ENCODE results near the gene JPH2.

The JPH2 gene

GRCh38 chr20:44073675-44074071 lies 113.3 kb downstream of the JPH2 start:
- Histone ChIP-seq H3K9ac (ENCODE audit: low read length) (no peak overlapping the region), H3K23ac (ENCODE audit: low read length) (no peak overlapping the region), H2AK5ac (ENCODE audit: low read length) (no peak overlapping the region), H2BK5ac (ENCODE audit: low read depth, low read length, poor library complexity) (no peak overlapping the region), H3K79me1 (ENCODE audit: low read length) (no peaks in the 10 kb centered on the region), H3K4ac (ENCODE audit: low read depth, low read length) (no peak overlapping the region), H4K8ac (ENCODE audit: low read depth, low read length) (no peak overlapping the region), H2BK120ac (ENCODE audit: insufficient read depth, low read length, poor library complexity) (no peak overlapping the region), H2AFZ (ENCODE audit: insufficient read depth, low read length, poor library complexity) (no peak overlapping the region), H3K27ac (ENCODE audit: low read depth, low read length) (no peak overlapping the region), H3K79me2 (ENCODE audit: control insufficient read depth, insufficient read depth, low read length, poor library complexity) (no peaks in the 10 kb centered on the region), H3K18ac (ENCODE audit: low read length) (no peak overlapping the region), H3K4me2 (ENCODE audit: low read length) (no peak overlapping the region), H2BK12ac (ENCODE audit: low read length) (no peak overlapping the region), H4K91ac (ENCODE audit: low read depth, low read length) (no peak overlapping the region), H4K12ac (ENCODE audit: low read depth, low read length) (no peak overlapping the region), H3K27me3 (ENCODE audit: insufficient read depth, low read length) (no peaks in the 10 kb centered on the region), H3K9me3 (ENCODE audit: insufficient read depth, low read depth, low read length) (peaks cover 2% of the 10 kb centered on the region), H3K4me1 (ENCODE audit: control insufficient read depth in 1 of 2, insufficient read depth in 2 of 2, low read length in 2 of 2) (no peaks in the 10 kb centered on the region), H3K14ac (ENCODE audit: low read length) (no peak overlapping the region), H3K4me3 (ENCODE audit: low read depth, low read length) (no peak overlapping the region), H3K36me3 (ENCODE audit: control insufficient read depth in 1 of 2, insufficient read depth in 2 of 2, low read length in 2 of 2) (no peaks in the 10 kb centered on the region)
- WGBS (ENCODE audit: extremely low coverage, insufficient coverage, insufficient read length) = no CpG with 5 or more reads among the region's 6 CpGs
- DNase-seq = no peak

DNA sequence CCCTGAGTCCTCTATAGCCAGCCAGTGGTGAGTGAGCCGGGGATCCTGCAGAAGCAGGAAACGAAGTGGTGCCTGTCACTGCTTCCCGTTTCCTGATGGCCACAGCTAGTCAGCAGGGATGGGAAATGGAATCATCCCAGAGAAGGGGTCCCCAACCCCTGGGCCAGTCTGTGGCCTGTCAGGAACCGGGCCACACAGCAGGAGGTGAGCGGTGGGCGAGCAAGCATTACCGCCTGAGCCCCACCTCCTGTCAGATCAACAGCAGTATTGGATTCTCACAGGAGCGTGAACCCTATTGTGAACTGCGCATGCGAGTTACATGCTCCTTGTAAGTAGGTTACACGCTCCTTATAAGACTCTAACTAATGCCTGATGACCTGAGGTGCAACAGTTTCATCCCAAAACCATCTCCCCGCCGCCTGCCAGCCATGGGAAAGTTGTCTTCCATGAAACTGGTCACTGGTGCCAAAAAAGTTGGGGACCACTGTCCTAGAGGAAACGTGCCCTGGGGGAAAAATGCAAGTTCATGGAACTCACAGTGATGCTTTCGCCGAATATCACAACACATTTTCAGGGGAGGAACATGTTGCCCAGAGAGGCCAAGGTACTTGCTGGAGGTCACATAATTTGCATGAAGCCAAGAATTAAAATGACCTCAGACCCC lies 113.8 kb downstream of the JPH2 start:
- no peak overlapping the region for H2BK5ac ChIP-seq (ENCODE audit: low read depth, low read length, poor library complexity)
- H3K27me3 ChIP-seq (ENCODE audit: insufficient read depth, low read length) = no peaks in the 10 kb centered on the region
- no CpG with 5 or more reads among the region's 16 CpGs for WGBS (ENCODE audit: extremely low coverage, insufficient coverage, insufficient read length)

DNA sequence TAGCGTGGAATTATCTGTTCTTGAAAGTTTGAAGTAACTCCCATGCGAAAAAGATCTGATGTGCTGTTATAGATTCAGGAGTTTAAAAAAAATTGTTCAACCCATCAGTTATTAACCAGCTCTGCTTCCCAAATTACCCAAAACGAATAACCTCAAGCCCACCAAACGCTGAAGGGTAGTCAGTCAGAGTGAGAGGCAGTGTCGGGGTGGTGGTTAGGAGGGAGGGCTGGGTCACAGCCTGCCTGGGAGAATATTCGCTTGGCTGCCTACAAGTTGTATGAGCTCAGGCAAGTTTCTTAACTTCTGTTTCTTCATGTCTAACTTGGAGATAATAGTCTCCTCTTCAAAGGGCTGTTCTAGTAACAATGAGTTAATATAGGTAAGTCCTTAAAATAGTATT lies 114.6 kb downstream of the JPH2 start:
- H4K91ac ChIP-seq (ENCODE audit: low read depth, low read length) = no peak overlapping the region
- no peak overlapping the region for H3K4me2 ChIP-seq (ENCODE audit: low read length)
- H3K9ac ChIP-seq (ENCODE audit: low read length) = no peak overlapping the region
- H2BK12ac ChIP-seq (ENCODE audit: low read length) = no peak overlapping the region
- no peak for DNase-seq
- H3K9me3 ChIP-seq (ENCODE audit: insufficient read depth, low read depth, low read length) = peaks cover 4% of the 10 kb centered on the region
- H3K36me3 ChIP-seq (ENCODE audit: control insufficient read depth in 1 of 2, insufficient read depth in 2 of 2, low read length in 2 of 2) = no peaks in the 10 kb centered on the region
- H3K23ac ChIP-seq (ENCODE audit: low read length) = no peak overlapping the region
- H3K4me3 ChIP-seq (ENCODE audit: low read depth, low read length) = no peak overlapping the region
- no peak overlapping the region for H4K8ac ChIP-seq (ENCODE audit: low read depth, low read length)
- H3K18ac ChIP-seq (ENCODE audit: low read length) = no peak overlapping the region
- no peak overlapping the region for H3K4ac ChIP-seq (ENCODE audit: low read depth, low read length)
- no peaks in the 10 kb centered on the region for H3K4me1 ChIP-seq (ENCODE audit: control insufficient read depth in 1 of 2, insufficient read depth in 2 of 2, low read length in 2 of 2)
- no peaks in the 10 kb centered on the region for H3K79me1 ChIP-seq (ENCODE audit: low read length)
- no peak overlapping the region for H2AK5ac ChIP-seq (ENCODE audit: low read length)
- no peak overlapping the region for H2AFZ ChIP-seq (ENCODE audit: insufficient read depth, low read length, poor library complexity)
- no peak overlapping the region for H4K12ac ChIP-seq (ENCODE audit: low read depth, low read length)
- no CpG with 5 or more reads among the region's 6 CpGs for WGBS (ENCODE audit: extremely low coverage, insufficient coverage, insufficient read length)
- no peak overlapping the region for H2BK120ac ChIP-seq (ENCODE audit: insufficient read depth, low read length, poor library complexity)
- no peaks in the 10 kb centered on the region for H3K79me2 ChIP-seq (ENCODE audit: control insufficient read depth, insufficient read depth, low read length, poor library complexity)
- H3K27me3 ChIP-seq (ENCODE audit: insufficient read depth, low read length) = no peaks in the 10 kb centered on the region
- H3K27ac ChIP-seq (ENCODE audit: low read depth, low read length) = no peak overlapping the region
- H2BK5ac ChIP-seq (ENCODE audit: low read depth, low read length, poor library complexity) = no peak overlapping the region
- H3K14ac ChIP-seq (ENCODE audit: low read length) = no peak overlapping the region

More for the DNA sequence above, 113.8 kb downstream of the JPH2 start:
- Histone ChIP-seq H3K4me2 (ENCODE audit: low read length) (no peak overlapping the region), H3K79me2 (ENCODE audit: control insufficient read depth, insufficient read depth, low read length, poor library complexity) (no peaks in the 10 kb centered on the region), H4K91ac (ENCODE audit: low read depth, low read length) (no peak overlapping the region), H3K79me1 (ENCODE audit: low read length) (no peaks in the 10 kb centered on the region), H3K23ac (ENCODE audit: low read length) (no peak overlapping the region), H3K4me1 (ENCODE audit: control insufficient read depth in 1 of 2, insufficient read depth in 2 of 2, low read length in 2 of 2) (no peaks in the 10 kb centered on the region), H4K12ac (ENCODE audit: low read depth, low read length) (no peak overlapping the region), H3K9ac (ENCODE audit: low read length) (no peak overlapping the region), H2AFZ (ENCODE audit: insufficient read depth, low read length, poor library complexity) (no peak overlapping the region), H3K27ac (ENCODE audit: low read depth, low read length) (no peak overlapping the region), H3K36me3 (ENCODE audit: control insufficient read depth in 1 of 2, insufficient read depth in 2 of 2, low read length in 2 of 2) (no peaks in the 10 kb centered on the region), H3K18ac (ENCODE audit: low read length) (no peak overlapping the region), H3K4me3 (ENCODE audit: low read depth, low read length) (no peak overlapping the region), H2BK12ac (ENCODE audit: low read length) (no peak overlapping the region), H3K14ac (ENCODE audit: low read length) (no peak overlapping the region), H3K9me3 (ENCODE audit: insufficient read depth, low read depth, low read length) (peaks cover 2% of the 10 kb centered on the region), H4K8ac (ENCODE audit: low read depth, low read length) (no peak overlapping the region), H2AK5ac (ENCODE audit: low read length) (no peak overlapping the region), H3K4ac (ENCODE audit: low read depth, low read length) (no peak overlapping the region), H2BK120ac (ENCODE audit: insufficient read depth, low read length, poor library complexity) (no peak overlapping the region)
- DNase-seq = no peak

GRCh38 chr20:44071526-44072111 lies 115.4 kb downstream of the JPH2 start:
- Histone ChIP-seq H3K4me2 (ENCODE audit: low read length) (no peak overlapping the region), H3K9ac (ENCODE audit: low read length) (no peak overlapping the region), H3K4ac (ENCODE audit: low read depth, low read length) (no peak overlapping the region), H3K23ac (ENCODE audit: low read length) (no peak overlapping the region), H3K79me1 (ENCODE audit: low read length) (no peaks in the 10 kb centered on the region), H3K14ac (ENCODE audit: low read length) (no peak overlapping the region), H4K91ac (ENCODE audit: low read depth, low read length) (no peak overlapping the region), H3K27me3 (ENCODE audit: insufficient read depth, low read length) (no peaks in the 10 kb centered on the region), H4K8ac (ENCODE audit: low read depth, low read length) (no peak overlapping the region), H2BK12ac (ENCODE audit: low read length) (no peak overlapping the region), H3K4me3 (ENCODE audit: low read depth, low read length) (no peak overlapping the region), H3K9me3 (ENCODE audit: insufficient read depth, low read depth, low read length) (peaks cover 4% of the 10 kb centered on the region), H3K18ac (ENCODE audit: low read length) (no peak overlapping the region), H4K12ac (ENCODE audit: low read depth, low read length) (no peak overlapping the region), H3K79me2 (ENCODE audit: control insufficient read depth, insufficient read depth, low read length, poor library complexity) (no peaks in the 10 kb centered on the region), H3K4me1 (ENCODE audit: control insufficient read depth in 1 of 2, insufficient read depth in 2 of 2, low read length in 2 of 2) (no peaks in the 10 kb centered on the region), H2BK120ac (ENCODE audit: insufficient read depth, low read length, poor library complexity) (no peak overlapping the region), H3K27ac (ENCODE audit: low read depth, low read length) (no peak overlapping the region), H2AFZ (ENCODE audit: insufficient read depth, low read length, poor library complexity) (no peak overlapping the region), H3K36me3 (ENCODE audit: control insufficient read depth in 1 of 2, insufficient read depth in 2 of 2, low read length in 2 of 2) (no peaks in the 10 kb centered on the region), H2AK5ac (ENCODE audit: low read length) (no peak overlapping the region), H2BK5ac (ENCODE audit: low read depth, low read length, poor library complexity) (no peak overlapping the region)
- WGBS (ENCODE audit: extremely low coverage, insufficient coverage, insufficient read length) = no CpG with 5 or more reads among the region's 11 CpGs
- DNase-seq = no peak

All from trophoblast cell (in vitro differentiated cells and primary cell).